Testis (tissue), 3 donors: ENCODE results near the gene PSME1. TPM values are rescaled to one million over a fixed set of nuclear protein-coding genes. Genes with fewer than 3 reads are reported as not detected.

Source experiments
- DNase-seq: peaks from one replicate; pipeline ENCODE4 v3.0.0-alpha.2; 2019
- H3K27ac ChIP-seq, 2 donors: fragments of 200-600 bp; sonication (generic); one replicate each; pipeline ENCODE4 v1.5.1; 2019
- H3K27me3 ChIP-seq: fragments of 200-600 bp; sonication (generic); one replicate; pipeline ENCODE4 v1.5.1; 2019
- H3K36me3 ChIP-seq: fragments of 200-600 bp; sonication (generic); one replicate; pipeline ENCODE4 v1.5.1; 2017; ENCODE audit warnings: low read depth; ENCODE audit errors: missing control alignments
- H3K4me1 ChIP-seq: fragments of 200-600 bp; sonication (generic); one replicate; pipeline ENCODE4 v1.5.1; 2019
- H3K4me3 ChIP-seq, 2 donors: fragments of 200-600 bp; sonication (generic); one replicate each; pipeline ENCODE4 v1.5.1; 2017 to 2019
- H3K9me3 ChIP-seq: fragments of 200-600 bp; sonication (generic); one replicate; pipeline ENCODE4 v1.5.1; 2017
- CTCF ChIP-seq, 3 experiments: fragments of 450-650 bp in 2 of 3; fragments of 200-600 bp in 1 of 3; sonication (generic) in 1 of 3; IDR thresholded peaks; one replicate each; pipeline ENCODE4 v1.5.1; 2016 to 2019; ENCODE audit warnings: antibody characterized with exemption in 3 of 3, mild to moderate bottlenecking in 2 of 3, moderate library complexity in 1 of 3
- POLR2A ChIP-seq: fragments of 450-650 bp; IDR thresholded peaks from one replicate; pipeline ENCODE4 v1.6.1; 2017; ENCODE audit warnings: antibody characterized with exemption, mild to moderate bottlenecking, moderate library complexity
- WGBS, 2 donors: methylation state at CpG; one replicate each; pipeline ENCODE4 v1.1.5; 2018; 5-methylcytosine and 5-hydroxymethylcytosine counted together
- intact Hi-C: fragments of 100-400 bp; cut with DNase I; formaldehyde crosslinking; loops from one replicate; pipeline ENCODE4 v1.15.1; 2023; ENCODE audit warnings: low total_unique reads
- polyA plus RNA-seq: library from polyadenylated mRNA; stranded (reverse); fragments of 350-450 nt; fragmentation: Illumina TruSeq; extraction: RNeasy Lipid Tissue Mini Kit (QIAGEN cat#74804); gene quantifications from one replicate; pipeline ENCODE4 v1.2.3, GENCODE V29; 2014; ENCODE audit warnings: low read depth, low replicate concordance; ENCODE audit not compliant: insufficient read depth
- total RNA-seq, 2 donors: library from RNA; depleted of rRNA; stranded (reverse); fragments of >200 nt; gene quantifications; one replicate each; pipeline ENCODE4 v1.2.3, GENCODE V29; 2016

PSME1 gene
- total and polyA plus RNA-seq, 3 donors from 2014 or later = 43.3 to 101 (median 63.9) TPM

- Histone ChIP-seq H3K27me3 (no peaks in the 10 kb centered on the region), H3K4me3 (no peak overlapping the region), H3K27ac (no peak overlapping the region), H3K9me3 (no peaks in the 10 kb centered on the region), H3K36me3 (no peaks in the 10 kb centered on the region), H3K4me1 (peaks cover 24% of the 10 kb centered on the region)
- WGBS, 2 donors = 79 to 81% methylated on average over 11 to 13 of the region's 13 CpGs
- intact Hi-C loops = no loop called here
- TF ChIP-seq CTCF (IDR thresholded peaks at IDR 0.05) (no peak), POLR2A (no peak)
- DNase-seq = no peak
Observed at GRCh38 chr14:24138396-24139271, 2.6 kb downstream of the PSME1 start.

- TF ChIP-seq POLR2A (no peak), CTCF (IDR thresholded peaks at IDR 0.05) (no peak)
- Histone ChIP-seq H3K27ac (no peak overlapping the region), H3K27me3 (no peaks in the 10 kb centered on the region), H3K4me3 (no peak overlapping the region), H3K4me1 (peaks cover 24% of the 10 kb centered on the region), H3K36me3 (no peaks in the 10 kb centered on the region), H3K9me3 (no peaks in the 10 kb centered on the region)
- WGBS, 2 donors = 81 to 91% methylated on average over 9 of the region's 9 CpGs
- intact Hi-C loops = no loop called here
- DNase-seq = no peak
Observed at GRCh38 chr14:24139272-24139934, 3.4 kb downstream of the PSME1 start.

- no peaks in the 10 kb centered on the region for H3K27me3 ChIP-seq
- no peaks in the 10 kb centered on the region for H3K9me3 ChIP-seq
- TF ChIP-seq CTCF (IDR thresholded peaks at IDR 0.05) (peak; percentile 23 to 73 (median 32)), POLR2A (no peak)
- intact Hi-C loops = no loop called here
- DNase-seq = peak; percentile 100
- H3K36me3 ChIP-seq = no peaks in the 10 kb centered on the region
- peak within 1 kb of the TSS; percentile 84 to 87 for H3K4me3 ChIP-seq
- peak within 1 kb of the TSS; percentile 89 to 93 for H3K27ac ChIP-seq
- 0 to 1% methylated on average over 41 to 65 of the region's 65 CpGs for WGBS, 2 donors
- H3K4me1 ChIP-seq = peaks cover 26% of the 10 kb centered on the region
Observed at GRCh38 chr14:24141097-24141880, 5.3 kb downstream of the PSME1 start, which contains the start of gene EMC9. Gene EMC9 (minus strand): TSS chr14:24141591. CDS start chr14:24141304, 287 bp downstream.

GRCh38 chr14:24143511-24143910 is 7.5 kb downstream of the PSME1 start:
- TF ChIP-seq CTCF (IDR thresholded peaks at IDR 0.05) = no peak
- no peak for TF ChIP-seq POLR2A
- Histone ChIP-seq H3K27me3 (no peaks in the 10 kb centered on the region), H3K36me3 (no peaks in the 10 kb centered on the region), H3K4me1 (peaks cover 24% of the 10 kb centered on the region), H3K4me3 (no peak overlapping the region), H3K9me3 (no peaks in the 10 kb centered on the region), H3K27ac (no peak overlapping the region)
- no peak for DNase-seq
- intact Hi-C loops = no loop called here
- WGBS, 2 donors = 76 to 85% methylated on average over 2 of the region's 2 CpGs
